Suppressor macrophage treated with lipopolysaccharide for 1 hour (primary cell): ENCODE results near the gene FFAR2.
"Not testable (repeated sequence)": the region's sequence is repeated elsewhere in the genome, so short reads cannot be mapped to it uniquely, and the experiment has no call there.

ENCODE experiments used
- DNase-seq, 3 donors: peaks; one replicate each; pipeline ENCODE4 v3.0.0-alpha.2; 2020 to 2022

FFAR2 gene

DNA sequence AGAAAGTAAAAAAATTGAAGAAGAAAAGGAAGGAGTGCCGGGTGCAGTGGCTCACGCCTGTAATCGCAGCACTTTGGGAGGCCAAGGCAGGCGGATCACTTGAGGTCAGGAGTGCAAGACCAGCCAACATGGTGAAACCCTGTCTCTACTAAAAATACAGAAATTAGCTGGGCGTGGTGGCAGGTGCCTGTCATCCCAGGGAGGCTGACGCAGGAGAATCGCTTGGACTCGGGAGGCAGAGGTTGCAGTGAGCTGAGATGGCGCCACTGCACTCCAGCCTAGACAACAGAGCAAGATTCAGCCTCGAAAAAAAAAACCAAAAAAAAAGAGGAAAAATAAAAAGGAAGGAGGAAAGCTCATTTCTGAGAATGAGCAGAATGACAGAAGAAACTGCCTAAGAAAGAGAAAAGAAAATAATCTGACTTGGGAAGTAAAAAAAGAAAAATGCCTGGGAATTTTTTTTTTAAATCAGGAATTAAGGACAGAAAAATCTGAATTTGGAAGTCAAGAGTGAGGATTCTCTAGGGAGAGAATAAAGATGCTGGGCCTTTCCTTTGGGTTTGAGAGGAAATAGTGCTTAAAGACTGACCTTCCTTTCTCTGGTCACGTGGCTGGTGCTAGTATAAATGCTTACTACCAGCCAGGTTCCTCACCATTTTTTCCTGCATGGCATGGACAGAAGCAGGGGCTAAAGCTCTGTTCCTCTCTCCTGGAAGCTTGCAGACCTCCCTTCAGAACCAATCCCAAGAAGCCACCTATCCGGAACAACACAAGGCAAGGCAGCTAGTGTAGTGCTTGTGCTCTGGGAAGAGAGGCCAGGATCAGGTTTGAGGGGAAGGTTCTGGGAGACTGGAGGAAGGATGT, at the start of gene FFAR2:
FFAR2 (plus strand) TSS at position 652 of the 864 bp plus-strand sequence. CDS start 1,458 bp downstream, outside the sequence.
- DNase-seq, result peak in 2 of 3 donors; percentile 43 to 49

GRCh38 chr19:35398570-35398969, 49.5 kb upstream of the FFAR2 start:
- DNase-seq, result no peak

DNA sequence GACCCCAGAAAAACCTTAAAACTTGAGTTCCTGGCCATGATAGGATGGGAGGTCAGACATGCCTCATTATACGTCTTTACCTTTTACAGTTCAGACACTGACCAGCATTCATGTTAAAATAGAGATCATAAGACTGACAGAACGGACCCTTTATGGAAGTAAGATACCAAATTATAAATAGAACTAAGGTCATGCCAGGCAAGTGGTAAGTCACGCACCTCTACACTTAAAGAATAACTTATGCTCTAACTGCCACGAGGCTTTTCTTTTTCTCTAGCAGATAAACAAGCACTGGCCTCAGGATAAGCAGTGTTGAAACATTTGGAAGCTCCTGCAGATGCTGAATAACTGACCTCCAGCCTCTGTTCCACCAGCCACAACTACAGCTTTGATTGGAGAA, 48.8 kb upstream of the FFAR2 start:
- DNase-seq, result no peak

GRCh38 chr19:35399948-35400772, 47.9 kb upstream of the FFAR2 start:
- DNase-seq, result no peak

DNA sequence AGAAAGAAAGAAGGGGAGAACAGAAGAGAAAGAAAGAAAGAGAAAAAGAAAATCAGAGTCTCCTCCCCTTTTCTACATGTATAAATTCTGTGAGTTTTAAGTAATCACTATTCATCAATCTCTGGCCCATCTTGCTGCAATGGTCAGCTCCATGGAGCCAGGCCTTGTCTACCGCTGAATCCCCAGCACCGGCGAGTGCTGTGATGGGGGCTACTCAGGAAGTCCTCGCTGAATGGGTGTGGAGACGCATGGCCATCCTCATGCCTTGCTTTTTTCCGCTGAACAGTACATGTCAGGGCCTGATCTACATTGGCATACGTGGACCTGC, 47.3 kb upstream of the FFAR2 start:
- DNase-seq, result no peak

DNA sequence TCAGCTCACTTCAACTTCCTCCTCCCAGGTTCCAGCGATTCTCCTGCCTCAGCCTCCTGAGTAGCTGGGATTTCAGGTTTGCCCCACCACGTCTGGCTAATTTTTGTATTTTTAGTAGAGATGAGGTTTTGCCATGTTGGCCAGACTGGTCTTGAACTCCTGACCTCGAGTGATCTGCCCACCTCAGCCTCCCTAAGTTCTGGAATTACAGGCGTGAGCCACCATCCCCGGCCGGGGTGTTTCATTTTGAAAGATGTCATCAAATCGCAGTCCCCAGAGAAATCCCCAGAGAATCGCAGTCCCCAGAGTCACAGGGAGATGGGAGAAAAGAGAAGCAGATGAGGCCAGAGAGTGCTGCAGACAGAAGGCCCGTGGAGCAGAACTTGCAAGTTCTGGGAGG, 46.6 kb upstream of the FFAR2 start:
- not testable (repeated sequence) for DNase-seq

DNA sequence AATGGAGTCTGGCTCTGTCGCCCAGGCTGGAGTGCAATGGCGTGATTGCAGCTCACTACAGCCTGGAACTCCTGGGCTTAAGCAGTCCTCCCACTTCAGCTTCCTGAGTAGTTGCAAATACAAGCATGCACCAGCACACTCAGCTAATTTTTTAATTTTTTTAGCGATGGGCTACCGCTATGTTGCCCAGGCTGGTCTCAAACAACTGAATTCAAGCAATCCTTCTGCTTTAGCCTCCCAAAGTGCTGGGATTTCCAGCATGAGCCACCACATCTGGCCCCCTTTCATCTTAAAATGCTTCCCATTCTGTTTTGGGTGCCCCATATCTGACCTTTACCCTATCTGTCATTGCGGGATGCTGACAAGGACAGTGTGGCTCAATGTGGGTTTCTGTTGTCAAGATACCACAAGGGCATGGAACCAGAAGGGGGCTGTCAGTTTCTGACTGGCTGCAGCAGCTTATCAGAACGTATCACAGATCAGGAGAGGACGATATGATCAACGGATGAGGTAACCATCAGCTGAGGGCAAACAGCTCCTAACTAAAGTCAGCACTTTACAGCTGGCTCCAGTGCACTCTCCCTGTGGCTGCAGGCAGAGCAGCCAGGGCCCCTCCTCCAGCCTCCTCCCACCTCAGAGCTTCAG, 44.8 kb upstream of the FFAR2 start:
- DNase-seq, result peak in 2 of 3 donors; percentile 25 to 68

DNA sequence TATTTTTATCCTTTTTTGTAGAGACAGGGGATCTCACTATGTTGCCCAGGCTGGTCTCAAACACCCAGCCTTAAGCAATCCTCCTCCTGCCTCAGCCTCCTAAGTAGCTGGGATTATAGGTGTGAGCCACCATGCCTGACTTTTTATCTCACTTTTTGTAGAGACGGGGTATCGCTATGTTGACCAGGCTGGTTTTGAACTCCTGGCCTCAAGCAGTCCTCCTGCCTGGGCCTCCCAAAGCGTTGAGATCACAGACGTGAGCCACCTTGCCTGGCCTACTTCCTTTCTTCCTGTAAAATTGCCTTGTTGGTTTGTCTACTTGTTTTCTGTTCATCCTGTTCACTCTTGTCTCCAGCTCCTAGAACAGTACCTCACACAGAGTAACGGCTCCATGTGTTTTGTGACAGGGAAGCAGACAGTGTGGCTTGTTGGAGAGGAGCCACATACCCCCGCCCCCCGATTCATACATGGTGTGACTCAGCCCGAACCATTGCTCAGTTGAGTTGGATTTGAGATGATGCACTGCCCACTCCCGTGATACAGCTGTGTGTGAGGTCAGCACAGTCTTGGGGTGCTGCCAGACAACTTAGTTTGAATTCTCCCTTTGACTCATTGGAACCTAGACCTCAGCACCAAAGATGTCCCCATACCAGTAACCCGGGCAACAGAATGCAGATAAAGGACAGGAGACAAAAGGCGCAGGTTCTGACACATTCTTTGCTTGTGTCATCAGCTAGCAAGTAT, 43.0 kb upstream of the FFAR2 start:
- peak; percentile 93 to 98 (median 94) for DNase-seq

DNA sequence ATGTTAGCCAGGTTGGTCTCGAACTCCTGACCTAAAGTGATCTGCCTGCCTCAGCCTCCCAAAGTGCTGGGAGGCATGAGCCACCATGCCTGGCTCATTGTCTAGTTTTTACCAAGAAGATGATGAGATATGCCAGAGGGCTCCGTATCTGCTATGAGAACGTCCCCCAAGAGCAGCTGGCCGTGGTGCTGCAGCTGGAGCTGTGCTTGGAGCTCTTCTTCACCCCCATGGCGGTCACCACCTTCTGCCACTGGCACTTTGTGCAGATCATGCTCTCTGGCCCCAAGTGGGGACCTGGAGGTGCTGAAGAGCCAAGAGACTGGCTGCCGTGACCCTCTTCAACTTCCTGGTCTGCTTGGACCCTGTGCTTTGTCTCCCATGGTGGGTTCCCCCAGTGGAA, 40.4 kb upstream of the FFAR2 start:
- DNase-seq, result no peak

DNA sequence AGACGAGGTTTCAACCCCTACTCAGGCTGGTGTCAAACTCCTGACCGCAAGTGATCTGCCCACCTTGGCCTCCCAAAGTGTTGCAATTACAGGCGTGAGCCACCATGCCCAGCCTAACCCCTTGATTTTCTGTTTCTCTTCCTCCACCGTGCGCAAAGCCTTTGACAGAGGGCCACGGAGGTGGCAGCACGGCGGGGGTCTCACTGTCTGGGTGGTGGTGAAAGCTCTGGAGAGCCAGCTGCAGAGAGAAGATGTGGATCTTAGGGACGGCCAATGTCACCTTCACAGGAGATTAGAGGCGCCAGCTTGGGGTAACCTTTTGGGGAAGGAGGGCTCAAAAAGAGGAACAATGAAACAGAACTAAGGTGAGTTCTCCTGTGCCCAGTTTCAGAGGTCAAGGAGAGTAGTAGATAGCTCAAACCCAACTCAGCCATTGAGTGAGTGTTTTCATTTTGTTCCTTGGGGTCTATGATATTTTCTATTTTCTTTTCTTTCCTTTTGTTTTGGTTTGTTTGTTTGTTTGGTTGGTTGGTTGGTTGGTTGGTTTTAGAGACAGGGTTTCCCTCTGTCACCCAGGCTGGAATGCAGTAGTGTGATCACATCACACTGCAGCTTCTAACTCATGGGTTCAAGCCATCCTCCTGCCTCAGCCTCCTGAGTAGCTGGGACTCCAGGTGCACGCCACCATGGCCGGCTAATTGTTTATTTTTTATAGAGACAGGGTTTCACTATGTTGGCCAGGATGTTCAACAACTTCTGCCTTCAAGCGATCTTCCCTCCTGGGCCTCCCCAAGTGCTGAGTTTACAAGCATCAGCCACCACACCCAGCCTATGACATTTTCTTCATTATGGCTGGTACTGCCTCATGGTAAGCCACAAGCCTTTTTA, 39.5 kb upstream of the FFAR2 start:
- DNase-seq, result no peak

DNA sequence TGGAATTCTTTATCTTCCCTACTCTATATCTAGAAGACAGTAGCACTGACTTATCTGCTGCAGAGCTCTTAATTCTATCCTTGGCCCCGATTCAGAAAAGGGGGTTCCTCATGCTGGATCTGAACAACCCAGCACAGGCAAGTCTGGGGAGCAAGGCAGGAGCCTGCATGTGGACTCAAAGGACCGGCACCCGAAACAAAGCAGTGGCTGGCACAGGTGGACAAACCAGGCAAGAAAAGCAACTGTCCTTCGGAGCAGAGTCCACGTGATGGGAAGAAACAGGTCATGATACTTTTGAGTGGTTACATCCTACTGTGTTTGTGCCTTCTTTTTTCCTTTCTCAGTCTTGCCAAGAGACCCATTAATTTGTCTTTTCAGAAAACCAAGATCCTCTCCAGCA, 38.9 kb upstream of the FFAR2 start:
- no peak for DNase-seq

- no peak for DNase-seq
Measured at GRCh38 chr19:35410487-35410886, 37.6 kb upstream of the FFAR2 start.

GRCh38 chr19:35414442-35414841, 33.6 kb upstream of the FFAR2 start:
- no peak for DNase-seq

- DNase-seq, result no peak
Measured at GRCh38 chr19:35416331-35416730, 31.7 kb upstream of the FFAR2 start.

GRCh38 chr19:35417278-35417677, 30.8 kb upstream of the FFAR2 start:
- no peak for DNase-seq

DNA sequence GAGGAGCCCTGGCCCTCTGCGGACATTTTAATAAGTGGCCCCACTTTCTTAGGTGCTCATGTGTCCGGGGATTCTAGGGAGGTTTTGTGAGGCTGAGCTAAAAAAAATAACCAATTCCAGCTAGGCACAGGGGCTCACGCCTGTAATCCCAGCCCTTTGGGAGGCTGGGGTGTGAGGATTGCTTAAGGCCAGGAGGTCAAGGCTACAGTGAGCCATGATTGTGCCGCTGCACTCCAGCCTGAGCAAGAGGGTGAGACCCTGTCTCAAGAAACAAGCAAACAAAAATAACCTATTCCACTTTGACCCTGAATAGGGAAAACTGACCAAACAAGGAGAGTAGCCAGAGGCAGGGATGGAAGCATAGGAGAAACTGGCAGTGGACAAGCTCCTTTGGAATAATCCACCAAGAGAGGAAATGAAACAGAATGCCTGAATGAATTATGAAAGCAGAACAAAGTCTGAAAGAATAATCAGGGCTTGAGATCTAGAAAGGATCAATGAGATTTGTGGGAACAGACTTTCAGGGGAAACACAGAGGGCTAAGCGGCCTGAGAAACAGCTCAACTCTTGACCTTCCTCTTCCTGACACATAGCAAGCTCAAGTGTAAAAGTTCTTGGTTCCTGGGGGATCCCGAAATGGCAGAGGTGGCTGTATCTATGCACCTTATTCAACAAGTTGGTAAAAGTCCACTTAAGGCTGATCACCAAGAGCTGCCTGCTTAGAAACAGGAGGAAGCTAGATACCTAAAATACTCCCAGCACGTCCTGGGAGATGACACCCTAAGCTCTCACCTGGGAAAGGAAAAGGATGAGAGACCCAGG, 30.1 kb upstream of the FFAR2 start:
- DNase-seq, result peak; percentile 62 to 74 (median 62)

DNA sequence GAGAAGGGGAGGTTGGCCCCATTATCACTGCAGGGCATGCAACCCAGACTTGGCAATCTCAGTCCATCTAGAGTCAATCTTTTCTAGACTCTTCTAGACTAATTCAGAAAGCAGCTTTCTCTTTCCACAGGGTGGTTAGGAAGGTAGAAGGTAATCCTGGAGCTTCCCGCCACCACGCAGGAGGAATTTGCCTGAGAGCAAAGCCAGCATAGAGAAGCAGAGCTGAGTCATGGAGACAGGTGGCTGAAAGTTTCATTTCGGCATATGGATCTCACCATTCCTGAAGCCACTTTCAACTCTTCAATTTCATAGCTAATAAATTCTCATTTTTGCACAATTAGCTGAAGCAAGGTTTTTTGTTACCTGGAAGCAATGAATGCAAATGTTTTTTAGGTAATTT, 29.0 kb upstream of the FFAR2 start:
- DNase-seq, result no peak

- no peak for DNase-seq
Measured at GRCh38 chr19:35419805-35420204, 28.3 kb upstream of the FFAR2 start.

DNA sequence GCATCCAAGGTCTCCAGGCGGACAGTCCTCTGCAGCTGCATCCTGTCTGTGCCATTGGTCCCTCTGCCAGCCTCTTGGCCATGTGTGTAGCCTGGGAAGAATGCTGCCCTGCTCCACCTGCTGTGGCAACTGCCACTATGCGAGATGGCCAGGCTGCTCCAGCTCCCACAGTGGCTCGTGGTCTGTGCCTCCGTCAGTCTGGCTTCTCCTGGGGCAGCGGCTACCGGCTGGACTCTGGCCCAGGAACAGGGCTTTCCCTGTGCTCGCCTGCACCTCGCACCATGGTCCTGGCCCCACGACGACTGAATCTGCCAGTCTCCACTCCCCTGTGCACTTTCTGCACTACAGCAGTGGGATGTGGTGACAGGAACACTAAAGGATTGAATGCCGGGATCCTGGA, 26.7 kb upstream of the FFAR2 start:
- no peak for DNase-seq

DNA sequence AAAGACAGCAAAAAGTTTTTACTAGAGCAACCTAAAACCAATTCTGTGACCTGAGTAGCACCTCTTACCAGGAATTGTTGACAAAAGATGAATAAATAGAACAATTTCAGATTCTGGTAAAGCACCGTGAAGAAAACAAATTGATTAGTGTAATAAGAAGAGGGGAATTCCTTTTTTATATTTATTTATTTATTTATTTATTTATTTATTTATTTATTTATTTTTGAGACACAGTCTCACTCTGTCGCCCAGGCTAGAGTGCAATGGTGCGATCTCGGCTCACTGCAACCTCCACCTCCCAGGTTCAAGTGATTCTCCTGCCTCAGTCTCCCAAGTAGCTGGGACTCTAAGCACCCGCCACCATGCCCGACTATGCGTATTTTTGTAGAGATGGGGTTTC, 24.7 kb upstream of the FFAR2 start:
- DNase-seq, result not testable (repeated sequence)

GRCh38 chr19:35425682-35426081, 22.4 kb upstream of the FFAR2 start:
- DNase-seq, result no peak
